PC-3 (cell line): ENCODE measurements around the gene ABTB2.
A peak's percentile ranks its signal among the peaks of the same experiment; 100 is the strongest.

Experiments used
- CTCF ChIP-seq: fragments of 300-600 bp; sonication (generic); conservative IDR thresholded peaks from 2 replicates; pipeline ENCODE4 v1.5.1; 2017; ENCODE audit warnings: antibody characterized with exemption, low read depth, mild to moderate bottlenecking, low read length
- EZH2 ChIP-seq: fragments of 300-600 bp; sonication (generic); IDR thresholded peaks from one replicate; pipeline ENCODE4 v1.6.1; 2017; ENCODE audit warnings: antibody characterized with exemption, mild to moderate bottlenecking, low read length; ENCODE audit not compliant: unreplicated experiment
- EZH2phosphoT487 ChIP-seq: fragments of 300-600 bp; sonication (generic); IDR thresholded peaks from 2 replicates; pipeline ENCODE4 v1.6.1; 2018; ENCODE audit warnings: mild to moderate bottlenecking, antibody characterized with exemption, low read length, borderline replicate concordance

GRCh38 chr11:34359548-34359891 lies 1.7 kb upstream of the ABTB2 start:
- peak; percentile 5 for TF ChIP-seq CTCF
- no peak for TF ChIP-seq EZH2
- no peak for TF ChIP-seq EZH2phosphoT487
